Neural cell (in vitro differentiated cells): Measurements from ENCODE around the gene XYLT2. TPM values are rescaled to one million over a fixed set of nuclear protein-coding genes. Genes with fewer than 3 reads are reported as not detected.

Experiments used
- H2AFZ ChIP-seq: fragments of 200-600, 300-800 bp; sonication (generic), shearing (Covaris generic); 2 replicates; pipeline ENCODE4 v1.6.0; 2014; ENCODE audit warnings: low read depth, mild to moderate bottlenecking, antibody characterized with exemption, low read length, moderate library complexity
- H3F3A ChIP-seq: fragments of 200-600 bp; shearing (Covaris generic); 2 replicates; pipeline ENCODE4 v1.6.1; 2016; ENCODE audit warnings: mild to moderate bottlenecking, moderate library complexity, mixed read lengths, antibody characterized with exemption, low read length; ENCODE audit not compliant: insufficient read depth, poor library complexity, severe bottlenecking
- H3K27ac ChIP-seq: fragments of 200-600, 300-800 bp; sonication (generic), shearing (Covaris generic); 2 replicates; pipeline ENCODE4 v1.5.1; 2014; ENCODE audit warnings: mild to moderate bottlenecking, low read length, moderate library complexity
- H3K27me3 ChIP-seq: fragments of 300-800, 200-600 bp; sonication (generic), shearing (Covaris generic); 2 replicates; pipeline ENCODE4 v1.6.0; 2014; ENCODE audit warnings: mild to moderate bottlenecking, low read depth, low read length, moderate library complexity; ENCODE audit not compliant: insufficient read depth
- H3K36me3 ChIP-seq: fragments of 300-800, 200-600 bp; sonication (generic), shearing (Covaris generic); 2 replicates; pipeline ENCODE4 v1.5.1; 2014; ENCODE audit warnings: mild to moderate bottlenecking, antibody characterized with exemption, low read length, moderate library complexity; ENCODE audit not compliant: insufficient read depth
- H3K4me2 ChIP-seq: fragments of 300-800, 200-600 bp; sonication (generic), shearing (Covaris generic); 2 replicates; pipeline ENCODE4 v1.6.0; 2014; ENCODE audit warnings: mild to moderate bottlenecking, low read length
- H3K4me3 ChIP-seq: fragments of 300-800, 200-600 bp; sonication (generic), shearing (Covaris generic); 2 replicates; pipeline ENCODE4 v1.5.1; 2014; ENCODE audit warnings: mild to moderate bottlenecking, low read length, moderate library complexity
- H3K79me2 ChIP-seq: fragments of 200-600 bp; shearing (Covaris generic); replicated peaks from 2 replicates; pipeline ENCODE4 v1.6.0; 2014; ENCODE audit warnings: mild to moderate bottlenecking, low read length, moderate library complexity; ENCODE audit not compliant: insufficient read depth
- H3K9ac ChIP-seq: fragments of 300-800, 200-600 bp; sonication (generic), shearing (Covaris generic); 2 replicates; pipeline ENCODE4 v1.6.1; 2016; ENCODE audit warnings: mild to moderate bottlenecking, low read length, mixed read lengths
- H3K9me2 ChIP-seq: fragments of 200-600 bp; shearing (Covaris generic); 2 replicates; pipeline ENCODE4 v1.6.1; 2016; ENCODE audit warnings: mild to moderate bottlenecking, low read length, mixed read lengths; ENCODE audit not compliant: insufficient read depth
- H3K9me3 ChIP-seq: fragments of 200-600, 300-800 bp; sonication (generic), shearing (Covaris generic); 2 replicates; pipeline ENCODE4 v1.6.1; 2016; ENCODE audit warnings: mild to moderate bottlenecking, mixed run types, low read length, moderate library complexity, mixed read lengths
- H4K20me1 ChIP-seq: fragments of 200-600 bp; shearing (Covaris generic); 2 replicates; pipeline ENCODE4 v1.6.1; 2016; ENCODE audit warnings: mild to moderate bottlenecking, mixed run types; ENCODE audit not compliant: insufficient read depth
- CTCF ChIP-seq: fragments of 450-650 bp; IDR thresholded peaks from 2 replicates; pipeline ENCODE4 v1.5.1; 2014; ENCODE audit warnings: antibody characterized with exemption, mild to moderate bottlenecking, moderate library complexity; ENCODE audit not compliant: poor library complexity, severe bottlenecking
- EP300 ChIP-seq: fragments of 450-650 bp; conservative IDR thresholded peaks from 2 replicates; pipeline ENCODE4 v1.6.1; 2014; ENCODE audit warnings: antibody characterized with exemption, mild to moderate bottlenecking, moderate library complexity; ENCODE audit not compliant: poor library complexity, severe bottlenecking
- EZH2 ChIP-seq: fragments of 200-600, 300-800 bp; shearing (Covaris generic), sonication (generic); IDR thresholded peaks from 2 replicates; pipeline ENCODE4 v1.6.1; 2014; ENCODE audit warnings: antibody characterized with exemption, low read length, borderline replicate concordance, mild to moderate bottlenecking; ENCODE audit not compliant: insufficient read depth, poor library complexity, severe bottlenecking
- MXI1 ChIP-seq: fragments of 450-650 bp; conservative IDR thresholded peaks from 2 replicates; pipeline ENCODE4 v1.6.1; 2014; ENCODE audit warnings: antibody characterized with exemption, mild to moderate bottlenecking; ENCODE audit not compliant: poor library complexity, severe bottlenecking
- POLR2AphosphoS5 ChIP-seq: IDR thresholded peaks from 2 replicates; pipeline ENCODE4 v1.6.1; 2012
- RAD21 ChIP-seq: fragments of 450-650 bp; conservative IDR thresholded peaks from 2 replicates; pipeline ENCODE4 v1.6.1; 2014; ENCODE audit warnings: antibody characterized with exemption, mild to moderate bottlenecking, moderate library complexity
- REST ChIP-seq: IDR thresholded peaks from 2 replicates; pipeline ENCODE4 v1.6.1; 2012; ENCODE audit warnings: borderline replicate concordance
- SMC3 ChIP-seq: fragments of 450-650 bp; conservative IDR thresholded peaks from 2 replicates; pipeline ENCODE4 v1.6.1; 2014; ENCODE audit warnings: antibody characterized with exemption, mild to moderate bottlenecking, moderate library complexity; ENCODE audit not compliant: poor library complexity
- TAF1 ChIP-seq: IDR thresholded peaks from 2 replicates; pipeline ENCODE4 v1.6.1; 2012; ENCODE audit warnings: low read depth
- polyA plus RNA-seq: library from polyadenylated mRNA; depleted of rRNA; stranded (reverse); fragments of >200 nt; gene quantifications from 2 replicates; pipeline ENCODE4 v1.2.3, GENCODE V29; 2014

XYLT2 gene
- polyA plus RNA-seq, 1 donor from 2014 or later: 6.9 TPM

DNA sequence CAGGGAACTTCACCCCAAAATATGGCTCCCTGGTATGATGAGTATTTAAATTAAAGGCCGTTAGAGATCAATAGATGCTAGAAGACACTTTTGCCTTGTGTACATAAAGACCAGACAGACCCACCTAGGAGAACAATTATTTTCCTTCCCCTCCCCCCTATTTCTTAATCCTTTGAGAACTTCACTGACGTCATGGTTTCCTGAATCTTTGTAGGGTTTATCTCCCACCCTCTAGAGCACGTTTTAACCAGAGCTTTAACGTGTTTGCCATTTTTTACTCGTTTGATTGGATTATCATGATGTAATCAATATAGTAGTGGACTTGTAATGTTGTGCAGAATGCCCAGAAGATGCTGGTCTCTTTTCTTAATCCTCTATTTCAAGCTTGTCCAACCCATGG, 22.9 kb upstream of the XYLT2 start:
- TF ChIP-seq RAD21: no peak
- no peak for TF ChIP-seq REST
- TF ChIP-seq EZH2: no peak
- TF ChIP-seq SMC3: no peak
- TF ChIP-seq CTCF: no peak
- no peak for TF ChIP-seq MXI1
- no peak for TF ChIP-seq TAF1
- no peak for TF ChIP-seq POLR2AphosphoS5
- TF ChIP-seq EP300: no peak
- H4K20me1 ChIP-seq: no peaks in the 10 kb centered on the region
- no peak overlapping the region for H3K4me3 ChIP-seq
- H3K9me3 ChIP-seq: no peaks in the 10 kb centered on the region
- H3F3A ChIP-seq: no peaks in the 10 kb centered on the region
- no peaks in the 10 kb centered on the region for H3K27me3 ChIP-seq
- H3K79me2 ChIP-seq: no peaks in the 10 kb centered on the region
- H3K36me3 ChIP-seq: no peaks in the 10 kb centered on the region
- H3K9me2 ChIP-seq: no peaks in the 10 kb centered on the region
- H3K9ac ChIP-seq: no peak overlapping the region
- no peak overlapping the region for H3K27ac ChIP-seq
- H3K4me2 ChIP-seq: no peak overlapping the region
- no peak overlapping the region for H2AFZ ChIP-seq

GRCh38 chr17:50325906-50326305, 20.0 kb upstream of the XYLT2 start:
- no peaks in the 10 kb centered on the region for H3F3A ChIP-seq
- H3K79me2 ChIP-seq: no peaks in the 10 kb centered on the region
- no peaks in the 10 kb centered on the region for H4K20me1 ChIP-seq
- TF ChIP-seq RAD21 (no peak), CTCF (no peak), EZH2 (no peak), SMC3 (no peak), MXI1 (no peak), EP300 (no peak), POLR2AphosphoS5 (no peak)
- H2AFZ ChIP-seq: no peak overlapping the region
- H3K9me2 ChIP-seq: no peaks in the 10 kb centered on the region
- H3K9me3 ChIP-seq: no peaks in the 10 kb centered on the region
- no peaks in the 10 kb centered on the region for H3K36me3 ChIP-seq
- no peaks in the 10 kb centered on the region for H3K27me3 ChIP-seq
- H3K9ac ChIP-seq: no peak overlapping the region
- H3K4me2 ChIP-seq: no peak overlapping the region
- no peak overlapping the region for H3K27ac ChIP-seq
- H3K4me3 ChIP-seq: no peak overlapping the region
